HG02840 (cell line): ENCODE results near the gene SPATA13.

Experiments used
- ATAC-seq: cut with Tn5 transposase; IDR thresholded peaks from one replicate; pipeline ENCODE4 v1.9.1; 2021; ENCODE audit warnings: mild to moderate bottlenecking, moderate library complexity, moderate number of reproducible peaks; ENCODE audit not compliant: unreplicated experiment, low FRiP score

The SPATA13 gene

DNA sequence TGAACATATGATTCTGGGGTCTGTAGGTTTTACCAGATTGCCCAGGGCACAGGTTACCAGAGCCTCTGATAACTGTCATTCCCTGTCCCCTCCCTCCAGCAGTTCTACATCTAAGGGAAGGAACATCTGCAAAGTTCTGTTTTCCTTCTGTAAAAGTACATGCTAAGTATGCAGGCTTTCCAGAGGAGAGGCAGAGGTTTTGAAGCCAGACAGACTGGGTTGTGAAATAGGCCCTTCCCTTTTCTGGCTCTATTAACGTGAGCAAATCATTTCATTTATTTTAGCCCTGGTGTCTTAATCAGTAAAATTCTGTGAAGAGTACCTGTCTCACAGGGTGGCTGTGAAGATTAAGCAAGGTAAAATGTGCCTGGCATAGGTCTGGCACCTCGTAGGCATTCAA is 82.8 kb downstream of the SPATA13 start:
- no peak for ATAC-seq

DNA sequence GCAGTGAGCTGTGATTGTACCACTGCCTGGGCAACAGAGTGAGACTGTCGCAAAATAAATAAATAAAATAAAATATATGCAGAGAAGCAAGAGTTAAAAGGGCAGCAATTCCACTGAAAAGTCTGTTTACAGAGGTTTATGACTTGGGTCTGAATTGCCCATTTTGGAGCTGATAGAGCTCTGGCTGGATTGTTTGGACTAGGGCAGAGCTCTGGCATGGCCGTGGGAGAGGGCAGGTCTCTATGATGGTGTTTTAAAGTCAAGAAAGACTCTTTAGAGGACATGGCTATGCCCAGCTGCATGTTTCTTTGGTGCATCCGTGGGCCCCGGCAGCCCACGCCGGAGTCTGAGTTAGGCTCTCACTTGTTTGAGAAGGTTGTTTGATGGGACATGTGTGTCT is 84.3 kb downstream of the SPATA13 start:
- no peak for ATAC-seq

DNA sequence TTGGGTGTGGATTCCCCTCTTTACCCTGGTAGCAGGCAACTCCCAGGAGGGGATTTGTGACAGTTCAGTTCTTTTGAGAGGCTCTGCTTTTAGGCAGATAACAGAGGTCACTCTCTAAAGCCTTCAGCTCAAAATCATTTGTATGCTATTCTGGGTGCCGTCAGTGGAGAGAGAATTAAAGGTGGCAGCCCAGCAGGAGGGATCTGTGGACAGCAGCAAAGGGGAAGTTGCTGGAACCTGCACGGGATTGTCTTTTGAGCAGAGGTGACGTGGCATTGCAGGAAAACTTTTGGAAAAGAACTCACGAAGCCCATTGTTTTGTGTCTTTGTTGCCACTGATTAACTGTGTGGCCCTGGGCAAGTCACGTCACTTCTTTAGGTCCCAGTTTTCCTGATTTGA is 86.5 kb downstream of the SPATA13 start:
- no peak for ATAC-seq

DNA sequence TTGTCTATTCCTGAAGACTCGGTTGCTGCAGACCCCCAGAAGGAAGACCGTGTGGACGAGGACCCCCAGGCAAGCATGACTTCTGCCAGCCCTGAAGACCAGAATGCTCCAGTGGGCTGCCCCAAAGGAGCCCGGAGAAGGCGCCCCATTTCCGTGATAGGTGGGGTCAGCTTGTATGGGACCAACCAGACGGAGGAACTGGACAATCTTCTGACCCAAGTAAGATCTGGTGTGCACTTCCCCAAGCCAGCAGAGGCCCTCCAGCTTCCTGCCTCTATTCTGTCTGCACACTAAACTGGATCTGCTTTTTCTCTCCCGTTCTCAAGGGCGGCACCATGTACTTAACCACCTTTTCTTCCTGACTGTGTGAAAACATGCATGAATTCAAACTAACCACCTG is 89.1 kb downstream of the SPATA13 start:
- ATAC-seq = no peak

DNA sequence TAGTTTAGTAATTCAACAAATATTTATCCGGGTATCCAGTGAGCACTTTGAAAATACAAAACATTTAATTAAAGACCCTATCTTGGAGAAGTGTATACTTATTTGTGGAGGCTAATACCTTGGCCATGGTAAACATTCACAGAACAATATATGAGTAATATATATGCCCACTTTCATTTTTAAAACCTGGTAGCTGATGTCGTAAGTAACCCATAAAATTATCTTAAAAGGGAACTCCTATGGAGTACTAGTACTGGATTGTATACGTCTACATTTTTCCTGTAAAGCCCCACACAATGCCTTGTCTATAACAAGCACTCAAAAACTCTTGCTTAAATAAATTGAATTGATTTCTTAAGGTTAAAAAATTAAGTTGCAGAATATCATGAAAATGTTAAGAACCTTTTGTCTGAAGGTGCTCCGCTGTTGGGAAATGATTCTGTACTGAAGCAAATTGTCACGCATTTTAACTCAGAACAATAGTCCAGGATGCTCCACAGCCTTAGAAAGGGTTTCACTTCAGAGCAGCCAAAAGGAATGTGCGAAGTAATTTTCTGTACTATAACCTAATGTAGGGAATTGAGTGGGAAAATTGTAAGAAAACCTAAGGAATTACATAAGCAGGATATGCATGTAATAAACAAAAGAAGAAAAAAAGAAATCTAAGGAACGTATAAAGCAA is 90.0 kb downstream of the SPATA13 start:
- ATAC-seq = no peak

DNA sequence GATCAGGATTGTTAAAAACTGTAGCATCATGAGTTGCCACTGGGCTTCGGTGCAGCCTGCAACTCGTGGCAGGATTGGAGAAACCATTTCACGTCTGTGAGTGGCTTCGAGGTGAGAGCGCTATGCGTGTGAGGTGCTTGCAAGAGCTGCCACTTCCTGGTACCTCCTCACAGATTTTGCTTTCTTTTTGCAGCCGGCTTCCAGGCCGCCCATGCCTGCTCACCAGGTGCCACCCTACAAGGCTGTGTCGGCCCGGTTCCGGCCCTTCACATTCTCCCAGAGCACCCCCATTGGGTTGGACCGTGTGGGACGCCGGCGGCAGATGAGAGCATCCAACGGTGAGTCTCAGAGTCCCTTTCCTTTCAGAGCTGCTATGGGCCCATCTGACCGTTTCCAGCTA is 91.0 kb downstream of the SPATA13 start:
- ATAC-seq = no peak

DNA sequence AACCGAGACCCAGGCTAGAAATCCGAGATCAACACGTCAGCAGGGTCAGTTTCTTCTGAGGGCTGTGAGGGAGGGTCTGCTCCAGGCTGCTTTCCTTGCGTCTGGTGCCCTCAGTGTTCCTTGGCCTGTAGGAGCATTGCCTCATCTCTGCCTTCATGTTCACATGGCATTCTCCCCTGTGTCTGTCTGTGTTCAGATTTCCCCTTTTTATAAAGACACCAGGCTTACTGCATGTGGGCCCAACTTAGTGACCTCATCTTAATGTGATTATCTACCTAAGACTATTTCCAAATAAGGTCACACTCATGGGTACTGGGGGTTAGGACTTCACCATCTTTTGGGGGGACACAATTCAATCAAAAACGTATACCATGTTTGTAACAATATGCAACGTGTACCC is 91.6 kb downstream of the SPATA13 start:
- no peak for ATAC-seq

DNA sequence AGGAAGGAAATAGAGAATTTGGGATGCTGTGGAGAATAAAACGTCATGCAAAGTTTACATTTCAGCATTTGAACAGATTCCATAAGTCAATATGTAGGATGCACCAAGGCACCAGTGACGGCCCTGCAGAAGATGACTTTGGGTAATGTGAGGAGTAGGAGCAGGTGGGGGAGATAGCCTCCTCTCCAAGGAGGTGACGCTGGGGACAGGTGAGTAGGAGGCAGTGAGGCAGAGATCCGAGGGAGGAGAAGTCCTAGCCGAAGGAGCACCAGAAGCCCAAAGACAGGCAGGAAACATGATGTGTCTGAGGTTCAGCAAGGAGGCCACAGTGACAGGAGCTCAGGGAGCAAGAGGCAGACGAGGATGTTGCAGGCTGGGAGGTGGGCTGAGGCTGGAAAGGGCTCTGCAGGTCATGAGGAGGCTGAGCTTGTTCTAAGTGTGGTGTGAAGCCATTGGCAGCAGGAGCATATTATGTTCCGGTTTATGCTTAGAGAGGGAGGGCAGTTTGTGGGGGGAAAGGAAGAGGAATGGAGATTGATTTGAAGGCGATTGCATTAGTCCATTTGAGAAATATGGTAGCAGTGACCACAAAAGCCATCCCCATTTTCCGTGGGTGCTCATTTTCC is 93.1 kb downstream of the SPATA13 start:
- ATAC-seq = no peak

DNA sequence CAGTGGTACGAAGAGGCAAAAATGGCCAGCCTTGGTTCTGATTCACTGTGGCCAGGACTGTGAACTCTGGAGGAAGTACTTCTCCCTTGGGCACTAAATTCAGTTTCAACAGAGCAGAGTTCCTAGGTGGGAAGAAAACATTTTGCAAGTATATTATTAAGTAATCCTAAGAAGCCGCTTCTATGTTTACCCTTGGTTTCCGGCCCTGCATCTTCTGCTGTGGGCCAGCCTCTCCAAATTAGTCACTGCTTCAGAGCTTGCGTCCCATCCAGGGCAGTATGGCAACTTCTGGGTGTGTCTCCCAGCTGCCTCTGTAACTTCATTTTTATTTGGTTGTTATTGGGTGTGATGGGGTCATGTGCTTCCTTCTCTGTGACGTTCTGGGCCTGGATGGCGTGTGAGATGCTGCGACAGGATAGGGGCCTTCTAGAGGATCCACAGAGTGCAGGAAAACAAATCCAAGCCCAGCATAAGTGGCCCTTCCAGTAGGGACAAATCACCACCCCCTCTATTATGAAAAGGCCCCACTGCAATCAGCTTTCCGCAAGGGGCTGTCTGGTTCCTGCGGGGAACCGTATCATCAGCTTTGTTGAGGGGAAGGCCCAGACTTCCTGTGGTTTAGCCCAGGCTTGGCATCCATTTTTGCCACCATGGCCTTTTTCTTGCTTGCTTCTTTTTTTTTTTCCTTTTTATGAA is 93.8 kb downstream of the SPATA13 start:
- ATAC-seq = no peak

DNA sequence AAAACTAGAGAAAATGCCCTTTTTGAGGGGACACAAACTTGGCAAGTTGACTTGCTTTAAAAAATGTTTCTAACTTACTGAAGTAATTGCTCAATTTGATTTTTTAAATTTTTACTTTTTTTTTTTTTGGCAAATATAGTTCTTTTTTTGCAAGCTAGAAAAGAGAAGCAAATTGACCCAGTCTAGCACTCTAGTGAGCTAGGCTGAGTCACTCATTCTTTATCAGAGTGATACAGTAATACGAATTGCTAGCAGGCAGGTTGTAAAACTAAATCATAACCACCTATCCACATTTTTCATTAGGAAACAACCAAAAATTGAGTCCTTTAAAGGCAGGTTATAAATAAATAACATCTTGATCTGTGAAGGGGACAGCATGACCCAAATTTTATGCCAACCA is 97.0 kb downstream of the SPATA13 start:
- no peak for ATAC-seq

DNA sequence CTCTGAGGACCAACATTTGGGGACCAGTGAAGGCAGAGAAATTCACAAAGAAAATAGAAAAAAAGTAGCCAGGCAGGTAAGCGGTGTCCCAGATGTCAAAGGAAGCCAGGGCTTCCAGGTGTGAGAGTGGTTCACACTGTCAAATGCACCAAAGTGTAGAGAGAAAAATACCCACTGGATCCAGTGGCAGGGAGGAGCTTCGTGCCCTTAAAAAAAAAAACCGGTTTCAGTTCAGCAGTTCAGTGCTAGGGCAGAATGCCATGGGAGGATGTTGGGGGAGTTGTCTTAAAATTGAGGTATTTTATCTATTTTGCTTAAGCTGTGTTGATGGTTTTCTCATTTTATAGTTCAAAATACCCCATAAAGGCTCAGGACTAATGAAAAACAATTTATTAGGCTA is 101.0 kb downstream of the SPATA13 start:
- ATAC-seq = no peak

DNA sequence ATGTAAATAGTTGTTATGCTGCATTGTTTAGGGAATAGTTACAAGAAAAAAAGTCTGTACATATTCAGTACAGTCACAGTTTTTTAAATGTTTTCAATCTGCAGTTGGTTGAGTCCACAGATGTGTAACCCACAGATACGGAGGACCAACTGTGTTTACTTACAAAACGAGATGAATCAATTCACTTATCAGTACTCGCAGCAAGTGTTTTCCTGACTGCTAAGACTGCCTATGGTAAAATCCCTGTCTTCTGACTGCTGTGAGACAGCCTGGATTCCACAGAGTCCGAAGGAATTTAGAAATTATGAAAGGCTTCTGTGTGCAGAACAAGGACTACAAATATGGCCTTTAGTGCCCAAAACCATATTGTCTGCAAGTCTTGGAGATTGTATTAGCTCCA is 103.1 kb downstream of the SPATA13 start:
- no peak for ATAC-seq

DNA sequence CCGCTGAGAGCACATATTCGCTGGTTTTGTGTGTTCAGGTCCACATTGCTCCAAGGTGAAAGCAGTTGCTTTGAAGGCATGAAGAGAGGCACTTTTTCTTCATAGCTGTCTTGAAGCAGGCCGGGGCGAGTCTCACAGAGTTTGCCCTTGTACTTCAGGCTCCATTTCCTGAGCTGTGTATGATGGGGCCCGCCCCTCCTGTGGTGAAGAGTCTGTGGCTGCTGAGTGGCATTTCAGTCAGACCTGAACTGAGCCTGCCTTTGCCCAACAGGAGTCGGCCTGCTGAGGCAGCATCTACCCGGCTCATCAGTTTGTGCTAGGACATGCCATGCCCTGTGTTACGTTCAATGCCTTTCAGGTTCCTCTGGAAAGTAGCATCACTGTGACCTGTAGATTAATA is 104.5 kb downstream of the SPATA13 start:
- ATAC-seq = no peak

DNA sequence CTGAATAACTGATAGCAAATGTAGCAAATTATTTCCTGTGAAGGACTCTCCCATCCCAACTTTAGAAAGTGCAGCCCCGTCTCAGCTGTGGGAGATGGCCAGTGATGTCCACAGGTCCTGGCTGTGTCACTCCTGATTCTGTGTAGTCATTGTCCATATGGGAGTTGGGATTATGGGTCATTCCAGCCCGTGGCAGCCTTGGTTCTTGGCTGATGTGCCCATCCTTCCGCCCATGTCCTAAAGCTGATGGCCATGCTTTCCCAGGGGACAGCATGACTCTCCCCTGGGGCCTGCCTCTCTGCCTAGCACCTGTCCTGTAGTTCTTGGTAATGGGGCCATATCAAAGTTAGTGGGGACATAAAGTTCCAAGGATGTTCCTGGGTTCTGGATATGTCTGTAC is 104.9 kb downstream of the SPATA13 start:
- no peak for ATAC-seq

DNA sequence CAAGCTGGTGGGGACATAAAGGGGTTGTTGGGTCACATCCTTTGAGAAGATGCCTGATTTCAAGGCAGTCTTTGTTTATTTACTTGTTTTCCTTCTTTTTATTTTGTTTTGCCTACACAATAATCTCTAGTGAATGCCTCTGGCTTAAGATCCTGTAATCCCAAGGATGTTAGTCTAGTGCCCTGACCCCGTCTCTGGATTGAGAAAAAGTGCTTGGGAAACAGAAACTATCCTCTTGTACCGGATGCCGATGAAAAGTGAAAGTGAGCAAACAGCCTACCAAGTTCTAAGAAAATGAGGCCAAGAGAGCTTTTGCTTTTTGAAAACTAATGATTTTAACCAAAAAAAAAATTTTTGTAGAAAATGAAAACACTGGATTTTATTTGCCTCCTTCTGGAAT is 106.8 kb downstream of the SPATA13 start:
- no peak for ATAC-seq

DNA sequence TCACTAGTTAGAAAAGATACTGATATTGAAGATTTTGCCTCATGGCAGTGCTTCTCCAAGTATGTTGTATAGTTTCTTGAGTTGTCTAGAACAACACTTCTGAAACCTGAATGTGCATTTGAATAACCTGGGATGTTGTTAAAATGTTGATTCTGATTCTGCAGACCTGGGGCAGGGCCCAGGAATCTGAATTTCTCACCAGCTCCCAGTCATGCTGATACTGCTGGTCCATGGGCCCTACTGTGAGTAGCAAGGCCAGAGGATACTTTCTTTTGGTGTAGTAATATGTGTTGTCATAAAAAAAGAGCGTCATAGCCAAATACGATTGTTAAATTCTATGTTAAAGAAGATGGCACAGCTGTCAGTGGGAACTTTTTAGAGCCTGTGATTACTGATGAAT is 107.3 kb downstream of the SPATA13 start:
- no peak for ATAC-seq

DNA sequence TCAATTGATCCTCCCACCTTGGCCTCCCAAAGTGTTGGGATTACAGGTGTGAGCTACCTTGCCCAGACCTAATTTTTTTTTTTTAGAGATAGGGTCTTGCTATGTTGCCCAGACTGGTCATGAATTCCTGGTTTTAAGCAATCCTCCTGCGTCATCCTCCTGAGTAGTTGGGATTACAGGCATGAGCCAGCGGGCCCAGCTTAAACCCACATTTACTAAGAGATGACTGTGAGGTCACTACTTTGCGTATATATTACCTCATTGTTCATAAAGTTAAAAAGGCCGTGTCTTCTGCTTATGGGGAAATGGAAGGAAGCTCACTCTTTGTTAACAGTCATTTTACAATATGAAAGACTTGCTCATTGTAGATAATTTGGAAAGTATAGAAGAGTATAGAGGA is 109.3 kb downstream of the SPATA13 start:
- no peak for ATAC-seq

DNA sequence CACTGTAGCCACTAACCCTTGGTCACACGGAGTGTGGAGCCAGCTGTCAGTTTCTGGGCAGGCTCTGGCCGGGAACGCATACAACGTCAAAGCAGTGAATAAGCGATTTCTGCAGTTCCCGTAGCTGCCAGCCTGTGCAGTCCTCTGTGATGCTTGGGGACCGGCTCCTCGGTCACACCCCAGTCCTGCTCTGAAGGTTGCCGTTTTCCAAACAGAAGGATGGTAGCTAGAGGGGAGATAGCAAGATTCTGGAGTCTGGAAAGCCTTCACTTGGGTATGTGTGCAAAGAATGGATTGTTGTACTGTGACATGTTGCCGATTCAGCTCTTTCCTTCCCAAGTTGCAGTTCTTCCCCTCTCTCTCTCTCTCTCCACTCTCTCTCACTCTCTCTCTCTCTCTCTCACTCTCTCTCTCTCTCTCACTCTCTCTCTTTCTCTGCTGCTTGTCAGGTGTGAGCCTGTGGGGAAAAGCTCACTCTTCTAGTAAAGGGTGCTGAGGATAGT is 110.2 kb downstream of the SPATA13 start:
- ATAC-seq = peak; percentile 31

DNA sequence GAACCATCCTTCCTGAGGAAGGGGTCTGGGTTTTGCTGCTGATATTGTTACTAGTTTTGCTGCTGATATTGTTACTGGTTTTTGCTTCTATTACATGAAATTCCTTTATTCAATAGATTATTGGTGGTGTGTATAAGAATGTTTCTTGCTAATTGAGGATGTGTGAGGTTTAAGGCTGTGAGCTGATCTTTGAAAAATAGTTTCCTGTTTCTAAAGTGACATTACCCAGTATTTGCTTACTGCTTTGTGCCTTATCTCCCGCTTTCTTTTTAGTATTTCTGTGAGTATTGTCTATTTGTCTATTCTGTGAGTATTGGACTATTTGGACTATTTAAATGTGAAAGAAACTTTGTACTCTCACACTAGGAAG is 110.7 kb downstream of the SPATA13 start:
- ATAC-seq = no peak

DNA sequence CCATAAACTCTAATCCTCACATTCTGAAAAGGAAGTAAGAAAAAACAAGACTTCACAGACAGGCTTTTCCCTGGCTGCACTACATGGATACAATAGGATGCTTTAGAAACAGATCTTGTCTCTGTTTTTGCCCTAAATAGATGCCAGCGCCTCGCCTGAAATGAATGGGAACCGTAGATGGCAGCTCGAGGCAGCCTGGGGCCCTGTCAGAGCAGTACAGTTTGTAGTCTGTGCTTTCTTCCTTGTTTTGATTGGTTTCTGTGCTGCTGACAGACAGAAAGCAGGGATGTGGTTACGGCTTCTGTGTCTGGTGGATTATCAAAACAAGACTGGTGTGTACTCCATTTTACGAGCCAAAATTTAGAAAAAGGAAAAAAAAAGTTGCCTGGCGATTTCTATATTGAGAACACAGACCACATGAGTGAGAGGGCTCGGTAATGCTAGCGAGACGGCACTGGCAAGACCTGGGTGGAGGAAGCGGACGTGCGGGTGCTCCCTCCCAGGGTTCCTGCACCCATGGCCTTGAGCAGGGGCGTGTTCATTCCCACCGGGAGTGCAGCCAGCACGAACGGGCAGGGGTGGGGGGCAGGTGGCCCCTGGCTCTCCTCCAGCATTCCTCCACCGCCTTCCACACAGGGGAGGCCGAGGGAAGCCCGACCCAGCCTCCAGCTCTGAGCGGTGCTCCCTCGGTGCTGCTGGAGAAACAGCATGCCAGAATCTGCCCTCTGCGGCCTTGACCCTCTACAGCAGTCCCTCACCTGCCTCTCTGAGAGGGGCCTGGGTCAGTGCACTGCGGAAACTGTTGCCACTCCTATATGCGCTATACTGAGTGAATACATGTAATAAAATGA is 111.3 kb downstream of the SPATA13 start:
- peak; percentile 46 for ATAC-seq
